ENCODE data around the gene GPD2.

Gene GPD2

DNA sequence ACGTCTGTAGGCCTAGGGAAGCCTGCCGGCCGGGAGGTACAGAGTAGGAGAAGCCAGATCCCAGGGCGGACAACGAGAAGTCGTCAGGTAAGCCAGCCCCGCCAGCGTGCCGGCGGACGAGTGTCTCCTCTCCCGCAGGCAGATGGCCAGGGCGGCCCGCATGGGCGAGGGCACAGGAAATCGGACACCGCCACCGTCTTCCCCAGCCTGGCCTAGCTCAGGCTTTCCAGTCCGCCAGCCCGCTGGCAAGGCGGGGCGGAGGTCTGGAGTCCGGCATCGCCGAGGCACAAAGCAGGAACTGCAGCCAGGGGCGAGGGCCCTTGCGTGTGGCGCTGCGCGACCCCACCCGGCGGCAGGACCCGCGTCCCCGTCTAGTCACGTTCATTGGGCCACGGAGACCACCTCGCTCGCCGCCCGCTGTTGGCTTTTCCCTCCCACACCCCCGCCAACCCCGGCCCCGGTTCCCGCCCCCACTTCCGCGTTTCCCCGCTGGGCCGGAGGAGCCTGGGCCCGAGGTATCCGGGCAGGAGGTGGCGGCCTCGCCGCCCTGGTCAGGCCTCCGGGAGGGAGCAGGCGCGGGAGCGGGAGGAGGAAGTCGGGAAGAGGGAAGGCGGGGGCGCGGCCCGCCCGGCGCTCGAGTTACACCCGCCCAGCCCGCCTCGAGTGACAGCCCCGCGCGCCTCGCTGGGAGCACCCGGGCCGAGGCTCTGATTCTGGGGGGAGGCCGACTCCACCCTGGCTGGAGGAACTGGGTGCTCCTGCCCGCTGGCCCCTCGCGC is at the start of gene GPD2:
Gene GPD2, plus strand, starts transcription at position 662 of the 779 bp plus-strand sequence. CDS start 39,727 bp downstream, outside the sequence.
- peak; percentile 30 to 94 (median 79) for DNase-seq

DNA sequence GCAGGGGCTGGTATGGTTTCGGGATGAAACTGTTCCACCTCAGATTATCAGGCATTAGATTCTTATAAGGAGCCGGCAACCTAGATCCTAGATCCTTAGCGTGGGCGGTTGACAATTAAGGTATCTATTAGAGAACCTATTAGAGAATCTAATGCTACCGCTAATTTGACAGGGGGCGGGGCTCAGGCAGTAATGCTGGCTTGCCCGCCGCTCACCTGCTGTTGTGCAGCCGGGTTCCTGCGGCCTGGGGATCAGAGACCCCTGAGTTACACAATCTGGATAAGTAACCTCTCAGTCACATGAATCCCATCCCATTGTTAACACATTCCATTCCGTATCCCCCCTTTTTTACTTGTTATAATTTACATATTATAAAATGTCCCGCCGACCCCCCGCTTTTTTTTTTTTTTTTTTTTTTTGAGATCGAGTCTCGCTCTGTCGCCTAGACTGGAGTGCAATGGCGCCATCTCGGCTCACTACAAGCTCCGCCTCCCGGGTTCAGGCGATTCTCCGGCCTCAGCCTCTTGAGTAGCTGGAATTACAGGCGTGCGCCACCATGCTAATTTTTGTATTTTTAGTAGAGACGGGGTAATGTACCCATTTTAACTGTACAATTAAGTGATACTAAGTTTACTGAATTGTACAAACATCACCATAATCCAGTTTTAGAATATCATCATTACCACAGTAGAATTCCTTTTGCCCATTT is 42.0 kb upstream of the GPD2 start:
- no peak for DNase-seq

DNA sequence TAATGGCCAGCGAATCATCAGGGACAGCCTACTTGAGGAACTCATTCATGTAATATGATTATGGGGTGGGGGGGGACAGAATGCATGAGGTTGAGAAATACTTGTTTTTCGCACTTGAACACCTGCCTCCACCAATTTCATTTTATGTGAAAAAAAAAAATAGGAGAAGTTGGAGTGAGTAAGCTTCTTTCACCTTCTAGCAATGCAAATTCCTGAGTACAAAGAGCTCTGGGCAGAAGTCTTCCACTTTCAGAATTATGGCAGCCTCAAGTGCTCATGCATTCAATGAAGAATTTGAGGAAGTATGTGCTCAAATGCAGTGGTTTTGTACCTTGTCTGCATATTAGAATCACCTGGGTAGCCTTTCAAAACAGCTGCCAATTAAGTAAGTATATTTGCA is 40.1 kb upstream of the GPD2 start:
- no peak for DNase-seq

DNA sequence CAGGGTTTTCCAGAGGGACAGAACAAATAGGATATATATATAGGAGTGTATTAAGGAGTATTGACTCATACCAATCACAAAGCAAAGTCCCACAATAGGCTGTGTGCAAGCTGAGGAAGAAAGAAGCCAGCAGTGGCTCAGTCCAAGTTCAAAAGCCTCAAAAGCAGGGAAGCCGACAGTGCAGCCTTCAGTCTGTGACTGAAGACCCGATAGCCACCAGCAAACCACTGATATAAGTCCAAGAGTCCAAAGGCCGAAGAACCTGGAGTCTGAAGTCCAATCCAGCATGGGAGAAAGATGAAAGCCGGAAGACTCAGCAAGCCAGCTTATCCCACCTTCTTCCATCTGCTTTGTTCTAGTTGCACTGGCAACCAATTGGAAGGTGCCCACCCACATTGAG is 39.0 kb upstream of the GPD2 start:
- no peak for DNase-seq

- DNase-seq: no peak
Observed at GRCh38 chr2:156398176-156398575, 38.0 kb upstream of the GPD2 start.

- DNase-seq: peak in 10 of 51 donors; percentile 1 to 71 (median 4)
Observed at GRCh38 chr2:156399224-156399949, 36.8 kb upstream of the GPD2 start.

DNA sequence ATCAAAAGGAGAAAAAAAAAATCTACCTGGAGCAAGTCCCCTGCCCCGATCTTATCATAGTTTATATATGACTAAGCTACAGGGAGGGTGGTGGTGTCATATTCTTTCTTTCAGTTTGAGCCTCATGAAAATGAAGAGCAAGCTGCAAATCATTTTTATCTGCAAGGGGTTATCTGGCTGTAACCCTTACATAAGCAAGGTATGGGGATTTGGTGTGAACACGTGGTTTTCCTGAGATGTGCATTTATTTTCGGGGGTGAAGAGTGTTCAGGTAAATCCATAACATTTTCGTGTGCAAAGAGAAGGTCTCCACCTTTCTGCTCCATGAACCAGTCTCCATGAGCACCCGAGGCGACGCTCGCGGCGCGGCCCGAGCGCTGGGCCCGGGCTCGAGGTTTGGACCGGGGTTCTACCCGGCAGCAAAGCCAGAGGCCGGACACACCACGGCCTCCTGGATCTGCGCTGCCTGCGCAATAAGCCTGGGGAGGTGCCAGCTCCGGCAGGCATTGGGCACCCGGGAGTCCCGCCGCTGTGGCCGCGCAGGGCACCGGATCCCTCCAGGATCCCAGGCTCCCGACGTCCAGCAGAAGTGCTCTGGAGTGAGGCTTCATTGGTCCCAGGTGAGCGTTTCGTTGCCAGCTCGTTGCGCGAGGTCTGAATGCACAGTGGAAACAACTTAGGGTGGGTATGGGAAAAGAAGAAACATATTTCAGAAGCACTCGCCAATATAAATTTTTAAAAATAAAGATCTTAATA is 36.1 kb upstream of the GPD2 start:
- DNase-seq: peak; percentile 32 to 97 (median 74)

GRCh38 chr2:156400706-156401678 is 35.2 kb upstream of the GPD2 start:
- DNase-seq: peak; percentile 6 to 97 (median 66)

DNA sequence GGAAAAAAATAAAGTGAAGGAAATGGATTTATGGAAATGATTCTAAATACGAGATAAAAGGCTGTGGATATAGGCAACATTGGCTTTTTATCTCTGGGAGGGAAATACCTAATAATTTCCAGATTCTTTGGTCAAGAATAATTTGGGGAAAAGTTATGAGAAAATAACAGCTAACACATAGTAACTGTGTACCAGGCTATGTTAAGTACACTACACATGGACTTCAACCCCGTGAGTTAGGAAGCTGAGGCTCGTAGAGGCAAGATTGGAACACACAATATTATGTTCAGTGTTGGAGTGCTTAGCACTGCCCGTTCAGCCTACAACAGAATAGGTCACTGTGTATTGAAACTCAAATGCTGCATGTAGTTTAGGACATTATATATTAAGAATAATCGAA is 34.3 kb upstream of the GPD2 start:
- DNase-seq: no peak

GRCh38 chr2:156405586-156405985 is 30.6 kb upstream of the GPD2 start:
- peak in 3 of 51 donors; percentile 2 to 7 (median 7) for DNase-seq

GRCh38 chr2:156411835-156412234 is 24.3 kb upstream of the GPD2 start:
- DNase-seq: no peak

DNA sequence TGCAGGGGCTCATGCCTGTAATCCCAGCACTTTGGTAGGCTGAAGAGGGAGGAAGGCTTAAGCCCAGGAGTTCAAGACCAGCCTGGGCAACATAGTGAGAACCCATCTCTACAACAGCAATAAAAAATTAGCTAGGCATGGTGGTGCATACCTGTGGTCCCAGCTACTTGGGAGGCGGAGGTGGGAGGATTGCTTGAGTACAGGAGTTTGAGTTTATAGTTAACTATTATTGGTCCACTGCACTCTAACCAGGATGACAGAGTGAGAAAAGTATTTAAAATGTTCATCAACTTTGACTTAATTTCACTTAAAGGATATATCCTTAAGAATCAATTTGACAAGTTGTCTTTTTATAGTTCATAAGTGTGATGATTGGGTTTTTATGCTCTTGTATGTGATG is 14.3 kb upstream of the GPD2 start:
- DNase-seq: no peak

- DNase-seq: no peak
Observed at GRCh38 chr2:156423674-156424282, 12.4 kb upstream of the GPD2 start.

- no peak for DNase-seq
Observed at GRCh38 chr2:156427074-156427473, 9.1 kb upstream of the GPD2 start.

DNA sequence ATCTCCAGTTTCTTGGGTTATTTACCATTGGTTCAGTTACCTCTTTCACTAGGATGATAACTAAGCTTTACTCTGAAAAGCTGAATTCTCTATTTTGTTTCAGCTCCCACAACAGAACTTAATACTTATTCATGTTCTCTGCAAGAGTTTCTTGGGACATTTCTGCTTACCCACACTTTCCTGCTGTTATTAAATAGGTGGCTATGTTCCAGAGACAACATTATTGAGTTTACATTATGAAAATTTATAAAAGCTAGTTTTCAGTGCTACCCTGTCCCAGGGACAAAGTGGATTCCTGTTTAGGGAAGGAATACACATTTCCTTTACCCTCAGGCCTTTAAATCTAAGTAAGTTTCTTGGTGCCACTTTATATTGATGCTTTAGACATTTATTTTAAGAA is 7.0 kb upstream of the GPD2 start:
- DNase-seq: no peak

DNA sequence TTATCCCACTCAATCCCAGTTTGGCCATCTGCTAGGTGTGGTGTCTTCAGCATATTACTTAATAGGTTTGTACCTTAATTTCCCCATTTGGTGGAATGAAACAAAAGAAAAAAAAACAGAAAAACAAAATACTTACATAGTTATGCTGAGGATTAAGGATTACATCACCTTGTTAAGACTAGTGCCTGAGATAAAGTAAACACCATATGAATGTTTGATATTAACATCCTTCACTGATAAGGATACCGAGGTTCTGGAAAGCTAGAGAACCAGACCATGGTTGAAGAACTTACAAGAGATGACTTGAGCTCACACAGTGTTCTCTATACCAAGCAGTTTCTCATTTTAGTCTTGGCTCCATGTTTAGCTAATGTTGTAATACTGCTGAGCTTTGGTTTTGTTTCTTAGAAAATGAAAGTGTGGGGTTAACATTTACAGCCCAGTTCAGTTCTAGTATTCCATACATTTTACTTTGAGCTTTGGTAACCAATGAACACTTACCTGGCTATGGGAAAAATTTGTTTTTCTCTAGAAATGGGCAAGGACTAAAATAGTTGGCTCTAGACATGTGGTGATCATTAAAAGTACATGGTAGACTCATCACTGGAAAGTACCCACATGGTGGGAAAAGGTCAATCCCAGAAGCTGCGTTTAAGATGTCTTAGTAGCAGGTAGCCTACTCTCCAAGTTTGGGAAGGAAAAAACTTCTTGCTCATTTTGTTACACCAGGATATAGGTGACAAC is 5.8 kb upstream of the GPD2 start:
- DNase-seq: no peak

DNA sequence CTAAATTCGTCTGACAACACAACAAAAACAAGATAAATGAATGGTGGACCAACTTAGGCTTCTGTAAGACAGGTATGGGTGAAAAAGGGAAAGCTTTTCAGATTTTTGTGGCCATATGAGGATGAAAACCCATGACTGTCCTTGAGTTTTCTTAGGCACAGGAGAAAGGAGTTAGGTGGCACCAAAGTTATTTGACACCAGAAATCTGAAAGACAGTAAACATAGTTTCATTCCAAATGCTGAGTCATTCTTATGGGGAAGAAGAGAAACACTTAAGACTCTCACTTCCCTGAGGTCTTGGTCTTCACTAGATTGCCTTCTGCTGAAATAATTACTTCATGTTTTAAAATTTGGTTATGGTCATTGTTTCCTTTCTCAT is 5.2 kb upstream of the GPD2 start:
- no peak for DNase-seq

DNA sequence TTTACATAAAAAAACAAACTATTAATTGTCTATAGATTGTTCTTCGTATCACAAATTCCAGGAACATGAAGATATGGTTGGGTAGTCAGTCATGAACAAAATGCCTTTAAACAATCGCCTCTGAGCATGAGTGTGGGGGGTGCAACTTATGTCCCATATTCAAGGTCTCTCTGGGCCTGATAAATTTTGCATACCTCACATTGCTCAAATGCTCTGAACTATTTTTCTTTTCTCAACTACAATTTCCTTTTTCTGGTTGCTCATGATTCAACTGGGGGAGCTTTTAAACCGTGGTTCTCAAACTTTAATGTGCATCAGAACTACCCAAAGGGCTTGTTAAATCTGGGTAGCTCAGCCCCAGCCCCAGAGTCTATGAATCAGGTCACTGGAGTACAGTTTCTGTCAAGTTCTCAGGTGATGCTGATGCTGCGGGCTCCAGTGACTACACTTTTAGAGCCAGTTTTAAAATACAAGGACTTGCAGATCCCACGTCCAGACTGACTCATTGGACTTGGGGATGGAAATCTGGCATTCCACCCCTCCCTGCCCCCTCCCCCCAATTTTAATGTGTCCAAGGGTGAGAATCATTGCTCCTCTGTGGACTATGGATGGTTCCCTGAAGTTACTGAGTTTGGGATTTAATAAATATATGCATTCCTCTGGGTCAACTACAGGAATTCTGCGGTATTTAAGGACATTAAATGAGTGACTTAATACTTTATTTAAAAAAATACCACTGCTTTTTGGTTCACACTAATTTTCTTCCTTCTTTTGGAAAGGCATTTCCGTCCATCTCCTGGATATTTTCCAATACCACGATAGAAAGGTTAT is 1.5 kb upstream of the GPD2 start:
- DNase-seq: no peak

All from hypothalamus (tissue), 51 donors.